Neural cell (in vitro differentiated cells): ENCODE measurements around the gene PDK2.

ENCODE experiments used
- EZH2 ChIP-seq: fragments of 200-600, 300-800 bp; shearing (Covaris generic), sonication (generic); IDR thresholded peaks from 2 replicates; pipeline ENCODE4 v1.6.1; 2014; ENCODE audit warnings: antibody characterized with exemption, low read length, borderline replicate concordance, mild to moderate bottlenecking; ENCODE audit not compliant: insufficient read depth, poor library complexity, severe bottlenecking
- MXI1 ChIP-seq: fragments of 450-650 bp; conservative IDR thresholded peaks from 2 replicates; pipeline ENCODE4 v1.6.1; 2014; ENCODE audit warnings: antibody characterized with exemption, mild to moderate bottlenecking; ENCODE audit not compliant: poor library complexity, severe bottlenecking
- POLR2AphosphoS5 ChIP-seq: IDR thresholded peaks from 2 replicates; pipeline ENCODE4 v1.6.1; 2012
- TF ChIP-seq, protein P1 (sequence below): fragments of 450-650 bp; IDR thresholded peaks from 2 replicates; pipeline ENCODE4 v1.5.1; 2014; ENCODE audit warnings: antibody characterized with exemption, mild to moderate bottlenecking, moderate library complexity; ENCODE audit not compliant: poor library complexity, severe bottlenecking

DNA sequence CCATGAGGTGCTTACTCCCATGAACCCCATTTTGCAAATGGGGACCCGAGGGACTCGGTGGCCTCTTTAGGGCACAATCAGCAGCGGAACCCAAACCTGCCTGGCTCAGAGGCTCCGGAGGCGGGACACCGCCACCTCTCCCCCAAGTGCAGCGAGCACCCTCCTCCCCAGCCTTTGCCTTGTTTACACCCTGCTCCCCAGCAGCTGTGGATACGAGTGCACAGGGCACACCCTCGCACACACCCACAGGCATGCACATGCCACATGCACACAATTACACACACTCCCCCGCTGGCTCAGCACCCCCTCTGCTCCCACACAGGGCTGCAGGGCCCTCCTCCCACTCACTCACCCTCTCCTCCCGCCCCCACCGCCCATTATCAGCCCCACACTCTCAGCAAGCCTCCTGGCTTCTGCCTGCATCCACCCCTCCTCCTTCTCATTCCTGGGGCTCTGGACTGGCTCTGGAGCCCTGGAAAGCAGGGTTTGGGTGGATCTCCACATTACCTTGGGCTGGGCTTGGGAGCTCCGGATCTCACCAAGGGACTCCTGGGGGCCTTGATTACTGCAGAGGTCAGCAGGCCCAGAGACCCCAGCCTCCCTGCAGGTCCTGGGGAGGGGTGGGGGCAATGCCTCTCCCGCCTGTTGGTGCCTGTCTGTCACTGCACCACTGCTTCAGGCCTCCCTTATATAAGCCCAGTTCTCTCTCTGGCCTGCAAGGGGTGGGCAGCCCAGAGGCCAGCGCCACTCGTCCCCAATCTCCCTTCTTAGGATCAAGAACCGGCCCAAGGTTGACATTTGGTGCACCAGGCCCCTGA lies 6.4 kb downstream of the PDK2 start:
- TF ChIP-seq EZH2 (no peak), POLR2AphosphoS5 (no peak), MXI1 (no peak)
- TF ChIP-seq, protein P1, sequence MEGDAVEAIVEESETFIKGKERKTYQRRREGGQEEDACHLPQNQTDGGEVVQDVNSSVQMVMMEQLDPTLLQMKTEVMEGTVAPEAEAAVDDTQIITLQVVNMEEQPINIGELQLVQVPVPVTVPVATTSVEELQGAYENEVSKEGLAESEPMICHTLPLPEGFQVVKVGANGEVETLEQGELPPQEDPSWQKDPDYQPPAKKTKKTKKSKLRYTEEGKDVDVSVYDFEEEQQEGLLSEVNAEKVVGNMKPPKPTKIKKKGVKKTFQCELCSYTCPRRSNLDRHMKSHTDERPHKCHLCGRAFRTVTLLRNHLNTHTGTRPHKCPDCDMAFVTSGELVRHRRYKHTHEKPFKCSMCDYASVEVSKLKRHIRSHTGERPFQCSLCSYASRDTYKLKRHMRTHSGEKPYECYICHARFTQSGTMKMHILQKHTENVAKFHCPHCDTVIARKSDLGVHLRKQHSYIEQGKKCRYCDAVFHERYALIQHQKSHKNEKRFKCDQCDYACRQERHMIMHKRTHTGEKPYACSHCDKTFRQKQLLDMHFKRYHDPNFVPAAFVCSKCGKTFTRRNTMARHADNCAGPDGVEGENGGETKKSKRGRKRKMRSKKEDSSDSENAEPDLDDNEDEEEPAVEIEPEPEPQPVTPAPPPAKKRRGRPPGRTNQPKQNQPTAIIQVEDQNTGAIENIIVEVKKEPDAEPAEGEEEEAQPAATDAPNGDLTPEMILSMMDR: no peak
